Fibroblast of lung (primary cell): ENCODE data around the gene AIFM1.

Experiments used
- EZH2 ChIP-seq: IDR thresholded peaks from 2 replicates; pipeline ENCODE4 v1.5.1; 2012; ENCODE audit warnings: low read length, control low read depth, mild to moderate bottlenecking; ENCODE audit errors: missing control alignments
- TF ChIP-seq, protein P1 (sequence below), 2 donors: IDR thresholded peaks in 1 of 2; conservative IDR thresholded peaks in 1 of 2; 1 replicate in 1 of 2; 2 replicates in 1 of 2; pipeline ENCODE4 v1.5.1; 2011 to 2012; ENCODE audit warnings: low read length in 2 of 2, control low read depth in 1 of 2, inconsistent platforms in 1 of 2, low read depth in 1 of 2, mild to moderate bottlenecking in 1 of 2

DNA sequence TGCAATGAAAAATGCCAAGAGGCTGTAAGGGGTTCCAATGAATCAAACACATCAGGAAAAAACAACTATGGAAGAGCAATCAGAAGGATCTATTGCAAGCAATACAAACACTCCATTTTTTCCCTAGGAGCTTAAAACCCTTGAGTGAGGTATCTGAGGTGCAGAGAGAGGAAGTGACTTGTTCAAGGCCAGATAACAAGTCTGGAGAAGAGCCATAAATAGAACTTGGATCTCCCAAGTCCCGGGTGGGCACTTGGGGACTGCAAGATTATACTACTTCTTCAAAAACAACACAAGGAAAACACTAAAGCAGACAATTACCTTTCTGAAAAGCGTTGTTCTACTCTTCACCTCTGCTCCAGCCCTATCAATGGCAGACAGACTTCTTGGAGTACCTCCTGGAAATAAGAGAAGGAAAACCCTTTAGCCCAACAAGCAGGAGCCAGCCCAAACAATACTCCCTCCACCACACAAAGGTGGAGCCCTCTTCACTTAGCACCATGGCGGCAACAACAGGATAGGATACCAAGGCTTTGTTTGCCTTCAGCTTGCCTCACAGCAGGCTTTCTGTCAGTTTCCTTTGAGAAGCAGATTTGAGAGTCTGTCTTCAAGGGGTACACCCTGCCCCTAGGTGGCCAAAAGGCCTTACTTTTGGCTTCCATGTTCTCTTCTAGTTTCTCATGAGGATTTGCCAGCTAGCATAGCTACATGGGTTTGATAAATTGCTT, 26.0 kb downstream of the AIFM1 start:
- TF ChIP-seq, protein P1, sequence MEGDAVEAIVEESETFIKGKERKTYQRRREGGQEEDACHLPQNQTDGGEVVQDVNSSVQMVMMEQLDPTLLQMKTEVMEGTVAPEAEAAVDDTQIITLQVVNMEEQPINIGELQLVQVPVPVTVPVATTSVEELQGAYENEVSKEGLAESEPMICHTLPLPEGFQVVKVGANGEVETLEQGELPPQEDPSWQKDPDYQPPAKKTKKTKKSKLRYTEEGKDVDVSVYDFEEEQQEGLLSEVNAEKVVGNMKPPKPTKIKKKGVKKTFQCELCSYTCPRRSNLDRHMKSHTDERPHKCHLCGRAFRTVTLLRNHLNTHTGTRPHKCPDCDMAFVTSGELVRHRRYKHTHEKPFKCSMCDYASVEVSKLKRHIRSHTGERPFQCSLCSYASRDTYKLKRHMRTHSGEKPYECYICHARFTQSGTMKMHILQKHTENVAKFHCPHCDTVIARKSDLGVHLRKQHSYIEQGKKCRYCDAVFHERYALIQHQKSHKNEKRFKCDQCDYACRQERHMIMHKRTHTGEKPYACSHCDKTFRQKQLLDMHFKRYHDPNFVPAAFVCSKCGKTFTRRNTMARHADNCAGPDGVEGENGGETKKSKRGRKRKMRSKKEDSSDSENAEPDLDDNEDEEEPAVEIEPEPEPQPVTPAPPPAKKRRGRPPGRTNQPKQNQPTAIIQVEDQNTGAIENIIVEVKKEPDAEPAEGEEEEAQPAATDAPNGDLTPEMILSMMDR (conservative IDR thresholded peaks at IDR 0.05 in 1 of 2, IDR thresholded peaks at IDR 0.05 in 1 of 2; ENCODE audit: low read depth in 1 of 2, low read length in 2 of 2) = no peak
- no peak for TF ChIP-seq EZH2
